HG02884 (cell line): ENCODE measurements around the gene AK8.

ENCODE experiments used
- ATAC-seq: cut with Tn5 transposase; IDR thresholded peaks from one replicate; pipeline ENCODE4 v1.9.1; 2021; ENCODE audit warnings: mild to moderate bottlenecking, moderate library complexity; ENCODE audit not compliant: unreplicated experiment

The AK8 gene

DNA sequence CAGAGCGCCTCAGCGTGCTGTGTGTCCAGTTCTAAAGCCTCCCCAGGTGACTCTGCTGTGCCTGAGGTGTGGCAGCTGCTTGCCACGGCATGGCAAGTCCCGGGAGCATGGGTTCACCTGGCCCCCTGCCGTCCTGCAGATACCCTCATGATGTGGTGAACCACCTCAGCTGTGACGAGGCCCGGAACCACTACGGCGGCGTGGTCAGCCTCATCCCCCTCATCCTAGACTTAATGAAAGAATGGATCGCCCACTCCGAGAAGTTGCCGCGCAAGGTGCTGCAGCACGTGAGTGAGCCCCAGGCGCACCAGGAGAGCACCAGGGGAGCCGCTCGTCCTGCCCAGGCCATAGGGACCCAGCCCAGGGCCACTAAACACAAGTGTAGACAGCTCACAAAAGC lies 10.1 kb upstream of the AK8 start:
- no peak for ATAC-seq

DNA sequence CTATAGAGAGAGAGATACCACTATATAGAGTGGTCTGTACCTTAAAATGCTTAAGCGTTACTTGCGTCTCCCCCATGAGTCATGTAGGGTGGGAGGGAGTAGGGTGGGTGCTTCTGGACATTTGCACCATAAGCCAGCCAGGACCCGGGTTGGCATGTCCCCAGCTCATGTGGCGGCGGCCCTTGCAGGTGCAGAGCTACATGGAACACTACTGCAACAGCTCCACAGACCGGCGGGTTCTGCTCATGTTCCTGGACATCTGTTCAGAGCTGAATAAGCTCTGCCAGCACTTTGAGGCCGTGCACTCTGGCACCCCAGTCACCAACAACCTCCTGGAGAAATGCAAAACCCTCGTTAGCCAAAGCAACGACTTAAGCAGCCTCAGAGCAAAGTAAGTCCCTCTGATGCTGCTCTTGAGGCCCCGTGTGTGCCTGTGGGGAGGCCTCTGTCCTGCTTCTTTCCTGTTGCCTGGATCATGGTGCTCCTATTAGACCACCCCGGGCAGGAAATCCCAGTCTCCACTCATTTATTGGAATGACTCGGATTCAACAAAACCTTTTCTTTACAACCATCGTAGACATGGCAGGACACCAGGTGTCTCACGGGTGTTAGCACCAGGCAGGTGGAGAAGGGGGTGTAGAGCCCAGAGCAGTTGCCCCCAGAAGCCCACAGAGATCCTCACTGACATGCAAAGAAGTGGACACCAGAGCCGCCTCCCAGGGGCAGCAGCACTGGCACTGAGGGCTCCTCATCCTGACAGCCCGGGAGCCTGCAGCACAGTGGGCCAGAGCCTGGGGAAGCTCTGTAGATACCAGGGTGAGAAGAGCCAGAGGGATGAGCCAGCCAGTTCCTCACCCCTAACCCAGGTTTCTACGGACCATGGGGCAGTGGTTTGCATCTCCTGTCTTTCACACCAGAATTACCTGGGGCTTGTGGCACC lies 9.4 kb upstream of the AK8 start:
- no peak for ATAC-seq

DNA sequence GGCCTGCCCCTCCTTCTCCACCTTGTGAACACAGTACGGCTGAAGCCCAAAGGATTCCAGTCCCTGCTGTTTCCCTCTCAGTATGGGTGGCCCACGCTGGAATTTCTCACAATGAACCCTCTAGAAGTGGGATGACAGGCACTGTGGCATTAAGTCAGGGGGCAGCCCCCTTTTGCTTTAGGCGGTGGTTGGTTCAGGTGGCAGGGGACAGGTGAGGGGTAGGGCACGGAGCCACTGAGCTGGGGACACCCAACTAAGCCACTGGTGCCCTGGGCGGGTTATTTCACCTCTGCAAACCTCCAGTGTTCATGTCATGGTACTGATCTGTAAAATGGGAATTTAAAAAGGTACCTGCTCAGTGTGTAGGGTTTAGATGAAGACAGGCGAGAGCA lies 8.2 kb upstream of the AK8 start:
- ATAC-seq: no peak

DNA sequence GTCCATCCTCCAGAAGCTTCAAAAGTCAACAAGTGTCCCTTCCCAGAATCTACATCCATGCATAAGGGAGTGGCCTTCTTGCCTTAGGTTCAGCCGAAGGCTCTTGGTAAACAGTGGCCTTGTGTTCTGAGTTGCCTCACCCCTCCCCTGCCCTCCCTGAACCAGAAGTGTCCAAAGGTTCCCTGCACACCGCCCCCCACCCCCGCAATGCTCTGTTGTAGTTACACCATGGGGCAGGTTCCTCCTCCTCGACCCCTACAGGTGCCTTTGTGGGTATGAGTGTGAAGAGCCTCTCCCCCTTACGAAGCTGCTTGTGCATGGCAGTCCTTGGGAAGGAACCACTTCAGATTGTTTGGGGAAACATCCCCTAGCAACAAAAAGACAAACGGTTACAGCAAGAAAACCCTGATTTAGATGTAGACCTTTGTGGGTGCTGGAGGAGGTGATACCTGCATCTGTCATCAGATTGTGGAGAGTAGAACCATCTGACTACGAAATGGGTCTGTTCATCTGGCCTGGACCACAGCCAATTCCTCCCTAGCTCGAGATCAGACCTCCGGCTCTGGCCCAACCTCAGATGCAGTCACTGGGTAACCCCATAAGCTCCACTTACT lies 7.7 kb upstream of the AK8 start:
- no peak for ATAC-seq

DNA sequence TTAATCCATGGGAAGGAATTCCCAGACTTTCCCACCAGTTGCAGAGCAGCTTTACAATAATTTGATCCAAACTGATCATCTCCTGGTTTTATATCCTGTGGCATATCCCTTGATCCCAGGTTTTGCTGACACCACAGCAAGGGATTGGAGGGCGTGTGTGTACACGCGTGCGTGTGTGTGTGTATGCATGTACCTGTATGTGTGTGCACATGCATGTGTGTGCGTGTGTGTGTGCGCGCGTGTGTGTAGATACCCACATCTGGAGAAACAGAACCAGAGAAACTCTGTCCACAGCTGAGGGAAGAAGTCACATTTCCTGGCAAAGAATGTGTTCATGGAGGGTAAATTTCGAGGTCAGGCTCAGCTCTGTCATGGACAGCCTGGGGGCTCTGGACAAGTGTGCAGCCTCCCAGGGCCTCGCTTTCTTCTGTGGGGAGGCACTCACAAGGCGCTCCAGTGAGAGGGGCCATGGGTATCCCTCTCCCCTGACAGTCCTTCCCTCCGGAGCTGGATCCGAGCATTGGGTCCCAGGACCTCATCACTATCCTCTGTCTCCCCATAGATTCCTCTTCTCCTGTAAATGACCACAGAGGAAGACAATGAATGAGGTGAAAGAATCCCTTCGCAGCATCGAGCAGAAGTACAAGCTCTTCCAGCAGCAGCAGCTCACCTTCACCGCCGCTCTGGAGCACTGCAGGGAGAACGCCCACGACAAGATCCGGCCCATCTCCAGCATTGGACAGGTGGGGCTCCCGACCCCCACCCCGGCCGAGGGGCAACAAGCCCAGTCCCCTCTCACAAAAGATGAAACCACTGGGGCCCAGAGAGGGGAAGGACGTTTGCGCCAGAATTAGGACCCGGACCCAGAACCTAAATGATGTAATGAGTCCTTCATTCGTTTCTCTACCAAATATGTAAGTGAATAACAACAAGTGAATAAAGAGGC lies 5.5 kb upstream of the AK8 start:
- ATAC-seq: no peak

DNA sequence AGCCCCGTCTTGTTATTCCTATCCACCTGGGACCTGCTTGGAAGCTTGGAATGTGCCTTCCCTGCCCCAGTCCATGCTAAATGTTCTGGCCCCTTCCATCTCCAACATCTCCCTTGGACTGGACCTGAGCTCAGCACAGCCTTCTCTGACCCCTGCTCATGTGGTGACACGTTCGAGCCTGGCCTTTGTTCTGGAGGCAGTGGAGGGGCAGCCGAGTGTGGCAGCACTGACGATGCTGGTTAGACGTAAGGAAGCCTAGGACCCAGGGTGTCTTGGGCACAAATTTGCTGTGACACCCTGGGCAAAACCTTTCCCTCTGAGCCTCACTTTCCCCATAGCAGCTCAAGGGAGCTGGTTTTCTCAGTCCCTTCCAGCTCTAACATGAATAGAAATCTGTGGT lies 4.5 kb upstream of the AK8 start:
- no peak for ATAC-seq

DNA sequence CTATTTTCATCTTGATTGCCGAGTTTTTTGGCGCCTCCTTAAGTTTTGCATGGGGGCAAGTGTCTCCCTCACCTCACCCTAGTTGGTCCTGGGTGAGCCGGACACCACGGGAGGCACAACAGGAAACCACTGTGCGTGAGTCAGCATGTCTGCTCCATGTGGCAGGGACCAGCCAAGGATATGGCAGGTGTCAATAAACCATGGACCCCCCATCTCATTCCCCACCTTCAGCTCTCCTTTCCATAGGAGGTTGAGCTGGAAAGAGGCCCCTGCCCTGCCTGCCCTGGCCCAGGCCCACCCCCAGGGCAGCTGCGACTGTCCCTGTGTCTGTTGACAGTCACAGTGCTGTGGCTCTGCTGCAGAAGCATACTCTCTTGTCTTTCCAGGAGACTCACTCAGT lies 3.7 kb upstream of the AK8 start:
- no peak for ATAC-seq

DNA sequence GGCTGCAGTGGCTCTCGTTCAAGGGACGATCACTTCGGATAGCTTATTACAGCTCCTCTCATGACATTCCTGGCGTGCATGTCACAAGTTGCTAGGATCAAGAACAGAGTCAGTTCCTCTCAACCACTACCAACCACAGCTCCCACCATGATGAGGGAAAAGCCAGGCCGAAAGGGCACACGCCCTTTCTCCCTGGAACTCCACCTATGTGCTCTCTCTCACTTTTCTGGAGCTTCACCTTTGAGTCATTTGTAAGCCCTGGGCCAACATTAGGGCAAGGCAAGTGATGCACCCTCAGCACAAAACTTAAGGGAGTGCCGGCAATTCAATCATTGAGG lies 2.2 kb upstream of the AK8 start:
- ATAC-seq: no peak

DNA sequence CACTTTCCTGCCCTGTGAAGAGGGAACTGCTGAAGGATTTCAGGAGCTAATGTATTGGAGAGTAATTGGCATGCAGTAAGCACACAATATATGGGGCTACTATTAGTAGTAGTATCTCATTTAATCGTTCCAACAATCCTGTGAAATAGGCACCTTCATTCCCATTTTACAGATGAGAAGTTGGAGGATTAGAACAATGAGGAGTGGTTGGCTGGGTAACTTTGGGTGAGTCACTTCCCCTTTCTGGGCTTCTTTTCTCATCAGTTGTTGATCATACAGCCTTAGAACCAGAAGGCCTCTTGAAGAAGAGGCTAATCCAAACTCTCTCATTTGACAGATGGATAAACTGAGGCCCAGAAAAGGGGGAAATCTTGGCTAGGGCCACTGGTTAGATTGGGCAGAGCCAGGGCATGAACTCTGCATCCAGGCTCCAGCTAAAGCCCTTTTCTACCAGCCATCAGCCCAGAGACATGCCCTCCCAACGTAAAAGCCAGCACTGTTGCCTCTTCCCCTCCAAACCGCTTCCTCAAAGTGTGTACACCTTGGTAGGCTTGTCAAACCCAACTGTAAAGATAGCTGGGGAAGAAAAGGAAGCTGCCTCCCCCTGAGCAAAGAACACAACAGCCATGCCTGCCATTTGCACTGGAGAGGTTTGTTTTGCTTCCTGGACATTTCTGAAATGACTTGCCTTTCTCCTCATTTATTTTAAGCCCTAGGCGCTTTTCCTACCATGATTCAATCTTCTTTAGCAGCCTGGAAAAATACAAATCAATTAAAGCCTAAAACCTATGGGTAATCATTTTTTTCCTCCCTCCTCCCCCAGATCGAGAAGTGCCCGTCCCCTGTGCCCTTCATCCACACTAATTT lies 1.6 kb upstream of the AK8 start:
- no peak for ATAC-seq

DNA sequence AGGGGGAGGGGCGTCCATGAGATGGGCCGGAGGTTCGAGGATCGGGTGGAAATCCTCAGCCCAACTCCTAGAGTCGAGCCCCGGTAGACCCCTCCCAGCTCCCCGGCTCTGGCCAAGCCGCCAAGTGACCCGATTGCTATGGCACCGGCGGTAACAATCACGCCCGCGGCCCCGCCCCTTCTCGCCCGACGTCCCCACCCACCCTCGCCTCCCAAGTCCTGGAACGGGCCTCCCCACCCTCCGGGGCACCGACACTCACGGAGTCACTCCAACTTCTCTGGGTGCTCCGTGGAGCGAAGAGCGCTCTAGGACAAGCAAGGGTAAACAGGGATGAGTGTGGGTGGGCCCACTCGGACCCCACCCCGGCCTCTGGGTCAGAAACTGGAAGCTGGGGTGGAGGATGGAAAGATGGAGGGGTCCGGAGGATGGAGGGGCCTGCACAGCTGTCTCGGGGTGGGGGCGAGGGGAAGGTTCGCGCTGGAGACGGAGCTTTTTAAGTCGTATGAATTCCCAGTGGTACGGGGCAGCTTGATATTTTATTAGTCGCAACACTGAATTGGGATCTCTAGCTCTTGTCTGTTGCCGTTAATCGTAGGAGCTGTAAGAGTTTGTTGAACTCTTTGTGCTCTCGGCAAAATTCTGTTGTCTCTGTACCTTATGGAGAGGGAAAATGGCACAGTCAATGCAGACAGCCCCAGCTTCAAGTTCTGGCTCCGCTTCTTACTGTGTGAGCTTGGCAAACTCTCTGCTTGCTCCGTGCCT lies 792 bp upstream of the AK8 start, which contains the start of gene SPACA9:
Gene SPACA9 (plus strand): TSS at position 204 of the 762 bp plus-strand sequence. CDS start 5,050 bp downstream, outside the sequence.
- no peak for ATAC-seq

DNA sequence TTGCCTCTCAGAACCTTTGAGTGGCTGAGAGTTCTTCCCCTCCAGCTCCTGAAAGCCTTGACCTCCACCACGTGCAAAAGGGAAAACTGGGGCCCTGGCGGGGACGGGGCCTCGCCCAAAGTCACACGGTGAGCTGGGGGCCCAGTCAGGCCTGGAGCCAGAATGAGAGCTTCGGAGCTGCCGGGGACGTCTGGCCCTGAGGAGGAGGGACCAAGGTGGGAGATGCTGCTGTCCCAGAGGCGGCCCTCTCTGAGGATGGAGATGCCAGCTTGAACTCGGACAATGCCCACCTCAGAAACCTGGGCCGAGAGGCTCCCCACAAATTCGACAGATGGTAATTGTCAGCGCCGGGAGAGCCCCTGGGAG lies 643 bp downstream of the AK8 start:
- no peak for ATAC-seq

DNA sequence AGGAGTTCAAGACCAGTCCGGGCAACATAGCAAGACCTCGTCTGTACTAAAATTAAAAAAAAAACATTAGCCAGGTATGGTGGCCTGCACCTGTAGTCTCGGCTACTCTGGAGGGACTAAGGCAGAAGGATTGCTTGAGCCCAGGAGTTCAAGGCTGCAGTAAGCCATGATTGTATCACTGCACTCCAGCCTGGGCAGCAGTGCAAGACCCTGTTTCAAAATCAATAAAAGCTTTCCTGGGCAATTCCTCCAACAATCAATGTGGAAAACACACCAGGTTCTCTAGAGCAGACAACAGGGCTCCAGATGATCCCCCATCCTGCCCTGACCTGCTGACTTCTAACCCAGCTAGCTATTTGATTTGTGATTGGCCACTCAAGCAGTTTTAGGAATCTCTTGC lies 1.2 kb downstream of the AK8 start:
- ATAC-seq: no peak

DNA sequence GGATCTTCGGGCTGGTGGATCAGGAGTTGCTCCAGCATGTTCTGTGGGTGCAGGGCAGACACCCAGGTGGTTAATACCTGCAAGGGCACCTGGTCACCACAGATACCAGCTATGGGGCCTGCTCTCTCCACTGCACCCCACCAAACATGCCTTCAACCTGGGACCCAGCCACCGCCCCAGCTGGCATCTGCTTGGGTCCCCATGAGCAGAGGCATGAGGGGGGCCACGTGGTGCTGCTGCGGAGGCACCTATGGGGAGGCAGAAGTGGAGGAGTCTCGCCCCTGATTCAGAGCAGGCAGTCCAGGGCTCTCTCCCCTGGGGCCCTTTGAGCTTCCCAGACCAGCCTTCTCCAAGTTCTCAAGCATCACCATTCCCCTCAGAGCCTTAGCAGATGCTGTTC lies 2.9 kb downstream of the AK8 start:
- no peak for ATAC-seq

DNA sequence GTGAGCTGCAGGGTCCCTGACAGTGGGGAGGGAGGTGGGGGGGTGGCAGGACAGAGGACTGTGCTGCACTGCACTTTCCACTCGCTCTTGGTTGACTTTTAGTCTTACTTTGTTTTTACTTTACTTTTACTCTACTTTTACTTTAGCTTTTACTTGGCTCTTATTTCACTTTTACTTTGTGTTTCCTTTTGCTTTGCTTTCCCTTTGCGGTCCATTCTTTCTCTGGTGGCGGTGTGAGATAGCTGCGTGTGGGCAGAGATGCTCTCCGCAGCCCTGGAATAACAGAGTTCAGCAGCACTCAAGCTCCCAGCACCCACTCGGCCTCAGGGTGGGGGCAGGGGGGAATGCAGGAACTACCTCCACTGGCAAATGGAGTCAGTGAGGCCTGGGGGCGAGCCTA lies 4.7 kb downstream of the AK8 start:
- no peak for ATAC-seq

DNA sequence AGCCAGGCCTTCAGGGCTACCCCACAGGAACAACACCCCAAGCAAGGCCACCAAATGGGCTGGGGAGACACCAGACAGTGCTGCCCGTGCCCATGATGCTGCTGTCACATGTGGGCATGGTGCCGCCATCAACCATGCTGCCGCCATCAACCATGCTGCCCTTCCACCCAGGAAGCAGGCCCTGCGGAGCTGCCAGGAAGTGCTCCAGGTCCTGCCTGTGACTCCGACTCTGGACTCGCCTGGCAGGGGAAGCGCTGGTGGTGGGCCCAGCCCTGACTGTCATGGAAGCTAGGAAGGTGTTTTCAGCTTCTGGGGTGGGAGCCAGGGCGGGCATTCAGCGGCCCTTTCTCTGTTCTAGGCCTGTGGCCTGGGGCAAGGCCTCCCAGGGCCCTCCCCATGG lies 8.8 kb downstream of the AK8 start:
- no peak for ATAC-seq

DNA sequence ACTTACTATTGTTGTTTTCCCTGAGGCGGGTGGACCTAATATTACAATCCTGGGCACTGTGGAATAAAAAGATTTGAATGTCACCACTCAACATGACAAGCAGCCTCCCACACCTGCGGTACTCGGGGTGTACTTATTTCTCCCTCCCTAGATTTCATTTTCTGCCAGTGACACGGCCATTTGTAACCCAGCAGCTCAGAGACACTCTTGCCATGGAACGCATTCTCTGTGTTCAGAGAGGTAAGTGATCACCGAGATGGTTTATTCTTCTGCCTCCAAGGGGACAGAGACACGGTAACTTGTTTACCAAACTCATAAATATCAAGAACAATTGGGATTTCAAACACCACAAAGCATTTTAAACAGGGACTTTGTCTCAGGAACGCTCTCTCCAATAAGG lies 11.2 kb downstream of the AK8 start:
- no peak for ATAC-seq

DNA sequence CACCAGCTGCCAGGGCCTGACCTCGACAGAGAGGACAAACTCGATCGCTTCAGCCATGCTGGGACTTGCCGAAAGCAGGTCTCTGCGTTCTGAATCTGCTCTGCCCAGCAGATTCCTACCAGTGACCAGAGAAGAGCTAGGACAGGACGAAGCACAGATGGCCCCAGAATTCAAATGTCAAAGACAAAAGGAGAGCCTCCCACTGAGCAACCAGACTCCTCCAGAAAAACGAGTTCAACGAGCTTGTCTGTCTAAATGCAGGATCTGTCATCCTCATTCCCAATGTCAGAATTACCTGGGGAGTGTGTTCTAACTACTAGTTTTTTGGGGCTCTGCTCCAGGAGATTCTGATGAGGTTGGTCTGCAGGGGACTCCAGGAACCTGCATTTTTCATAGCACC lies 13.4 kb downstream of the AK8 start:
- ATAC-seq: no peak

DNA sequence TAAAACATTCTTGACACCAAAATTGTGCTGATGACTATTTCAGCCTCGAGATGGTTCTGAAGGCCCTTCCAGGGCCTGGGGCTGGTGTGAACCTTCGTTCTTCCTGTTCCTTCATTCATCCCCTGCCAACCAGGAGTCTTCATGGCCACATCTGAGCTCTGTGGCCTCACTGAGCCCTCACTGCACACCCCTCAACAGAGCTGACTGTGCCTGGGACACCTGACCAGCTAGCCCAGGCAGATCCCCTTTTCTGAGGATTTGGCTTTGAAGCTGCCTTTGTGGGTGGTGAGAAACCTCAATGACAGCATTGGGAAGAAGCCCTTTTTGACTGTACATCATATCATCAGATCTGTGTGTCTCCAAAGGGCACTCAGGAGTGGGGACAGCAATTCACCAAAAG lies 13.8 kb downstream of the AK8 start:
- no peak for ATAC-seq

DNA sequence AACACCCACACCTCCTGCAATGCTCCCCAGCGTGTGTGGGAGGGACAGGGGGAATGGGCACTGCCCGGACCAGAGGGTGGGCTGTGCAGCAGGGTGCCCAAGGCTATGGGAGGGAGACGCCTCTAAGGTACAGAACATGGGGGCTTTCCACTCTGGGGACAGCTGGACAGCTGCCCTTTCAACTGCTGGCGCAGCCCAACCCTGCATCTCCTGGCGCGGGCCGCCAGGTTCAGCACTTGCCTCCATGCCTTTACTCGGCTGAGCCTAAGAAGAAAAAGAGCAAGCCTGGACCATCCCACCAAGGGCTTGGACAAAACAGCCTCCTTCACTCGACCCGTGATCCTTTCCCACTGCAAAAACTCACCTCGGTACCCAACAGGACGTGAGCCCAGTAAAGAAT lies 15.0 kb downstream of the AK8 start:
- no peak for ATAC-seq

DNA sequence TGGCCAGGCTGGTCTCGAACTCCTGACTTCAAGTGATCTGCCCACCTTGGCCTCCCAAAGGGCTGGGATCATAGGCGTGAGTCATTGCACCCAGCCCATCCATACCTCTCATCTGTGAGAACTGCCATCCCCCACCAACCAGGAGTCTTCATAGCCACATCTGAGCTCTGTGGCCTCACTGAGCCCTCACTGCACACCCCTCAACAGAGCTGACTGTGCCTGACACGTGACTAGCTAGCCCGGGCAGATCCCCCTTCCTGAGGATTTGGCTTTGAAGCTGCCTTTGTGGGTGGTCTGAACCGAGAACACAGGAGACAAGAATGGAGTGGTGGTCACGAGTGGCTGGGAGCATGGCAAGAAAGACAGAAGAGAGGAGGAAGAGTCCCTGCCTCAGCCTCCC lies 15.6 kb downstream of the AK8 start:
- no peak for ATAC-seq
